HG03460 (cell line): Measurements from ENCODE around the gene ANKLE1.
A peak's percentile ranks its signal among the peaks of the same experiment; 100 is the strongest.

Experiments
- ATAC-seq: cut with Tn5 transposase; IDR thresholded peaks from one replicate; pipeline ENCODE4 v1.9.1; 2021; ENCODE audit not compliant: unreplicated experiment

Gene ANKLE1

DNA sequence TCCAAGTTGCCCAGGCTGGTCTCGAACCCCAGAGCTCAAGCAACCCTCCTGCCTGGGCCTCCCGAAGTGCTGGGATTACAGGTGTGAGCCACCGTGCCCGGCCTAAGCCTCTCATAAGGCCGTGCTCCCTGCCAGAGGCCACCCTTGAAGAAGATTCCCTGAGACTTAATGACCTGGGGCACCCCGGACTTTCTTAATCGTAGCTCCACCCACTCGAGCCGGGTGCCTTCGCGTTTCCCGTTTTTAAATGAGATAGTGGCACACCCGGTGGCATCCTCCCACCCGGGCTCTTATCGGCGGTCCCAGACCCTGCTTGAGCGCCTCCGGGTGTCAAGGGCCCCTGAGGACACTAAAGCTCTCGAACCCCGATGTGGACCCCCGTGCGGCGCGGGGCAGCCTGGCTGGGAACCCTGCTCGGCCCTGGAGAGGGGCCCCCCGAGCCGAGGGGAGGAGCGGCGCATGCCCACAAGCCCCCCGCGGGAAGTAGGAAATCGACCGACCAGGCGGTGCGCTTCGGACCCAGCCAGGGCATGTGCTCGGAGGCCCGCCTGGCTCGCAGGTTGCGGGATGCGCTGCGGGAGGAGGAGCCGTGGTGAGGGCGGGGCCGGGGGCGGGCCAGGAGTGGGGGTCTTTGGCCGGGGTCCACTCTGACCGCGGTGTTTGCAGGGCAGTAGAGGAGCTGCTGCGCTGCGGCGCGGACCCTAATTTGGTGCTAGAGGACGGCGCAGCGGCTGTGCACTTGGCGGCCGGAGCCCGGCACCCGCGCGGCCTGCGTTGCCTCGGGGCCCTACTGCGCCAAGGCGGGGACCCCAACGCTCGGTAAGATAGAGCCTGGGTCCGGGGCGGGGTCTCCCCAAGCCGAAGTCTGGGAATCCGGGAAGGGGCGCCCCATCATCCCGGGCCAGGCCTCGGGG is at the start of gene ANKLE1:
Gene ANKLE1 (plus strand): TSS at position 511 of the 914 bp plus-strand sequence. CDS start 20 bp downstream, at position 531.
- no peak for ATAC-seq

DNA sequence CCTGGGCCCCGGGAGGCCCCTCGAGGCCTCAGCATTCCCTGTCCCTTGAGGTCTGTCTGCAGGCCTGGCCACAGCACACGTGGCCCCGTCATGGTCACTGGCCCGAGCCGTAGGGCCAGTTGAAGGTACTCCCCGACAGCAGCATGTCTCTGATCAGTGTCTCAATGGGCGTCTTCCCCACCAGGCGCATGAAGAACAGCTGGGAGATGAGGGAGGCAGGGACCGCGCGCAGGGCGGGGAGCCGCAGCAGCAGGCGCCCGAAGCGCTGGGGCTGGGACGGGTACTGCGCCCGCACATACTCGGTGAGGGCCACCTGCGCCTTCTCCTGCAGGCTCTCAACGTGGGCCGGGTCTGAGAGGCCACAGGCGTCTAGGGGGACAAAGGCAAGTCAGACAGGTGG is 49.4 kb upstream of the ANKLE1 start:
- ATAC-seq, result no peak

- ATAC-seq, result peak; percentile 58
These were observed 46.8 kb upstream of the ANKLE1 start for GRCh38 chr19:17234911-17235299.

DNA sequence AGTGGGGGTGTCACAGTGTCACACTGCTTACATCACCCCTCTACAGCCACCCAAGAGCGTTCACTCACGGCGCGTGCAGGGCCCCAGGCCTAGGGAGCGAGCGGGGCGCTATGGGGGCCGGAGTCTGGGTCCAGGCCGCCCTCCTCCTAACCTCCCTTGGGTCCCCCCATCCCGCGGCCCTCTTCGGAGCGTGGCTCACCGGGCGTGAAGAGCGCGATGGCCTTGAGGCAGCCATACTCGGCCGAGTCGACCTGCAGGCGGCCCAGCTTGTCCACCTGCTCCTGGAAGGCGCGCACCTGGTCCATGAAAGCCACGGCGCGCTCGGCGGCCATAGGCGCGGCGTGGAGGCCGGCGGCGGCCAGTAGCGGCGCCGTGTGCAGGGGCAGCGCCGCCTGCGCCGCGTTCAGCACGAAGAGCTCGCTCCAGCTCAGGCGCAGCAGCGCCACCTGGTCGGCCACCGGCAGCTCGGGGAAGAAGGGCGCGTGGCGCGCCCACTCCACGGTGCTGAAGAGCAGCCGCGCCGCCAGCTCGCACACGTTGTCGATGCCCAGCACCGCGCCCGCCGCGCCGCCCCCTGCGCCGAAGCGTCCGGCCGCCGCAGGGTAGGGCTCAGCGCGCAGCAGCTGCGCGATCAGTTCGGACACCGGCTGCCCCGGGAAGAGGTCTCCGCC is 46.3 kb upstream of the ANKLE1 start:
- peak; percentile 63 for ATAC-seq

- no peak for ATAC-seq
These were observed 45.5 kb upstream of the ANKLE1 start for GRCh38 chr19:17235971-17236777.

DNA sequence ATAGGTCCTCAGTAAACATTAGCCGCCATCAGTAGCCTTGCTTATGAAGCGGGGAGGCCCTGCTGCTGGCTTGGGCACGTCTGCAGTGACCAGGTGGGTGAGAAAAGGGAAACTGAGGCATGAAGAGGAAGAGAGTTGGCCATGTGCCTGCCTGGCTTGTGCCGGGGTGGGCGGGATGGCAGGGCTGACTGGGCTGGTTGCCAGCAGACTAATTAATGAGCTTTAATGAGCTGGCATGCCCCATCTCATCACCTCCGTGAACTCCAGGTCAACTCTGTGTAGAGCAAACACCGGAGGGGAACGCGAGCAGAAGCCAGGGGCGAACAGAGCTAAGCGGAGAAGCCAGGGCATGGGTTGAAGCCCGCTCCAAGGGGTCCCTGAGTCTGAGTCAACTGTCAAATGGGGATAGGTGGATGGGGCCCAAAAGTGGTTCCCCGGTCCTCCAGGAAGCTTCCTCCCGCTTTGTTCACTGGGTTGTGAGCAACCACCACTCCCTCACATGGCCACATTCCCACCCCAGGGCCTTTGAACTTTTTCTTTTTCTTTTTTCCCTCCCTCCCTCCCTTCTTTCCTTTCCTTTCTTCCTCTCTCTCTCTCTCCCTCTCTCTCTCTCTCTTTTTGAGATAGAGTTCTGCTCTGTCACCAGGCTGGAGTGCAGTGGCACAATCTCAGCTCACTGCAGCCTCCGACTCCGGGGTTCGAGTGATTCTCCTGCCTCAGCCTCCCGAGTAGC is 44.7 kb upstream of the ANKLE1 start:
- no peak for ATAC-seq

GRCh38 chr19:17237747-17238706 is 43.7 kb upstream of the ANKLE1 start:
- no peak for ATAC-seq

DNA sequence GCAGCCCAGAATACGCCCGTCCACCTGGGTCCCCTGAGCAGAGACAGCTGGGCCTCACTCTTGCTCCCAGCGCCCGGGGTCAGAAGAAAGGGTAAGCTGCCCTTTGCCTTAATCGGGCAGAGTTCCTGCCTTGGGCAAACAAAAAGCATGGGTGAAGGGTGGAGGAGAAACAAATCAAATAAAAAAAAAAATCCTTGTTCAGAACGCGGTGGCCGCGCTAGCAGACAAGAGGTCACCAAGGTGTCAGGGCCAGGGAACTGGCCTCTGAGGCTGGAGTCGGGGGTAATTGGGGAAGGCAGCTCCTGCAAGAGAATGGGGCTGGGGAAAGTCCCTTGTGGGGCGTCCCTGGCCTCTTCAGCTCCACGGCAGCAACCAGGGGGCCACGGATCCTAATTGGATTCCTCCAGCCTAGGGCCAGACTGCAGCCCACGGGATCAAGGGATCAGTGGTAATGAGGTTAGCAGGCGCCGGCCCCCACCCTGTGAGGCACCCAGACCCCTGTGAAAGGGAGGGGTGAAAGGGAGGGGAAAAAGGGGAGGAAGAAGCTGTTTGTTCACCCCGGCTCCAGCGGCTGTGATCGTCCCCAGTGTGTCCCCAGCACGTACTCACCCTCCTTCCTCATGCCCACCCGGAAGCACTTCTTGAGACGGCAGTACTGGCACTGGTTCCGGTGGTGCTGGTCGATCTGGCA is 41.5 kb upstream of the ANKLE1 start:
- no peak for ATAC-seq

DNA sequence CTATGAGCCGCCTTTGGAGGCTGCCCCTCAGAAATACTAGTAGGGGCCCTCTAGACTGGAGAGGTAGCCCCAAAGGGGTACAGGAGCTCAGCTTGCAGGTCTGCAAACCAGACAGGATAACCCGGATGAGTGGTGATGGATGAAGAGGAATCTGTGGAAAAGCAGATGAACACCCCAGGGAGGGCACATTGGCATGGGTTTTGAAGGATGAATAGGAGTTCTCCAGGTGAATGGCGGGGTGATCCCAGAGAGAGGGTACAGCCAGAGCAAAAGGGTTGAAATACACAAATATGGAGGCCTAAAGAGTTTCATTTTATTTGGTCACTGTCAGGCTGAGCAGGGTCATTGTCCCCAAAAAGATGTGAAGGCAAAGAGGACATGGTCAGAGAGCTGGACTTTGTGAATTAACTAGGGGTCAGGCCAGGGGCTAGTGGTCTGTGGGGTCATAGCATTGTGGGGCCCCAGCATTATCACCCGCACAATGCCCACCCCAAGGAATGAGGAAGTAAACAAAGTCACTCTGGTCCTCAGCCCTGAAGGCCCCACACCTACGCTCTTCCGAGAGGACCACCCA is 40.8 kb upstream of the ANKLE1 start:
- ATAC-seq, result no peak

GRCh38 chr19:17242431-17243208 is 39.1 kb upstream of the ANKLE1 start:
- ATAC-seq, result no peak

DNA sequence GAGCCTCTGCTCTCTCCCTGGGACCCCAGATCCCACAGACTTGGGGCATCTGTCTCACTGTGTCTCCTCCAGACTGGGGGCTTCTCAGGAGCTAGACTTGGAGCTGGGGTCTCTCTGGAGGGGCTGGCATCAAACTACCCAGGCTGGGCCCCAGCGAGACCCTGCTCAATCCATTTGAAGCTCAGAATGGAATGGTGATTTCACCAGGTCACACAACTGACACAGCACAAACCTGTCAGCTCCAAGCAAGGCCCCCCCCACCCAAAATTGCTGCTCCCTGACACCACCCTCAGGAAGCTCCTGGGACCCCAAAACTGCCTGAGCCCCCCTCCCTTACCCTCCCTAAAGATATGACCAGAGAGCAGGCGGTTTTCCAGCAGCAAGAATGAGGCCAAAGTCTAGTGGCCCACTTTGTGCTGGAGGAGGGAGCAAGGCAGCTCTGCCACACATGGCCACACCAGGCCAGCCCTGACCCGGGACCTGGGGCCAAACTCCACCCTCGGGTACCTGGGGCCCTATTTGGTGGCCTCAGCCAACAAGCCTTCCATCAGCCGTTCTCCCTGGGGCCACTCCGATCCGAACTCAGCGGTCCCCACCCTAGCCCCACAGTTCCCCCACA is 38.4 kb upstream of the ANKLE1 start:
- ATAC-seq, result no peak

- no peak for ATAC-seq
These were observed 37.7 kb upstream of the ANKLE1 start for GRCh38 chr19:17243830-17244617.

DNA sequence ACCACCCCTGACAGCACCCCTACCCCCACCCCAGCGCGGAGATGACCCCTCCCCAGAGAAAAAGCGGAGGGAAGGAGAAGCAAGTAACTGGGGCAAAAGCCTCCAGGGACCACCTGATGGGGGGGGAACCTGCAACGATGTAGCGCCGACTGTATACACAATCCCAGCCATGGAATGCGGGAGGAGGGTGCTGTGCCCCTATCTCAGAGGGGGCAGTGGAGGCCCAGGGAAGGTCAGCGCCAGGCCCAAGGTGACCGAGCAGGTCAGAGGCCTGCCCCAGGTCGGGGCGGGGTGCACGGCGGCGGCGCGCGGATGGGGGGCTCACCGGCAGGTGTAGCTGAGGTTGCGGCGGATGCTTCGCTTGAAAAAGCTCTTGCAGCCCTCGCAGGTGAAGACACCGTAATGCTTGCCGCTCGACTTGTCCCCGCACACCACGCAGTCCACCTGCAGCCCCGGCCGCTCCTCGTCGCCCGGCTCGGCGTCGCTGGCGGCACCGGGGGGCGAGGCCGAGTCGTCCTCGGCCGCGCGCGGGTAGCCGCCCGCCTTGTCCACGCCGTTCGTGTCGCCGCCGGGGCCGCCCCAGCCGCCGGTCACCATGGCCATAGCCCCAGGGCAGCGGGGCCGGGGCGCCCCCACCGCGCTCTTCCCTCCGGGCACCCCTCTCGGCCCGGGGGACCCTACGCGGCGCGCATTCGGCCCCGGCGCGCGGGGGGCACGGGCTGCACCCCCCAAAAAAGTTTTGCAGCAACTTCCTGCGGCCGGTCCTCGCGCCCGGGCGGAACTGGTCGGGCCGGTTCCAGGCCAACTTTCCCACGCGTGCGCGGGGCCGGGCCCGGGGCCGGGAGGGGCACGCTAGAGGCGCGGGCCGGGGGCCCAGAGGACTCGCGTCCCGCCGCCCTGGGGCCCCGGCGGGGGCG is 36.8 kb upstream of the ANKLE1 start:
- no peak for ATAC-seq

DNA sequence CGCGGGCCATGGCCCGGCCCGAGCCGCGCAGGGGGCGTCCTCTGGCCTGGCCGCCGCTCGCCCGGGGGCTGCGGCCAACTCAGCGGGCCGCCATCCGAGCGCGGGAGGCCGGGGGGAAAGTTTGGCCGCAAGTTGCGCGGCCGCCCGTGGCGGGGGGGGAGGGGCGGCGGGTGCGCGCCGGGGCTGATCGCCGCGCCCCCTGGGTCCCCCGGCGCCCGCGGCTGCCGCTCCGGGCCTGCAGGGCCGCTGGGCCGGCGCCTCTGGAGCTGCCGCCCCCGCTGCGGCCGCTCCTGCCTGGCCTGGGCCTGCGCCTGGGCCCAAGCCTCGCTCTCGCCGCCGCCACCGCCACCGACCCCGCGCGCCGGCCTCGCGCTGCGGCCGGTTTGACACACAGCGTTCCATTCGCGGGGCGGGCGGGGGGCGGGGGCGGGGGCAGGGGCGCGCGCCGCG is 36.1 kb upstream of the ANKLE1 start, which contains the start of gene NR2F6:
Gene NR2F6 (minus strand): TSS at position 385 of the 450 bp plus-strand sequence. CDS start 699 bp downstream, outside the sequence.
- ATAC-seq, result peak; percentile 16

DNA sequence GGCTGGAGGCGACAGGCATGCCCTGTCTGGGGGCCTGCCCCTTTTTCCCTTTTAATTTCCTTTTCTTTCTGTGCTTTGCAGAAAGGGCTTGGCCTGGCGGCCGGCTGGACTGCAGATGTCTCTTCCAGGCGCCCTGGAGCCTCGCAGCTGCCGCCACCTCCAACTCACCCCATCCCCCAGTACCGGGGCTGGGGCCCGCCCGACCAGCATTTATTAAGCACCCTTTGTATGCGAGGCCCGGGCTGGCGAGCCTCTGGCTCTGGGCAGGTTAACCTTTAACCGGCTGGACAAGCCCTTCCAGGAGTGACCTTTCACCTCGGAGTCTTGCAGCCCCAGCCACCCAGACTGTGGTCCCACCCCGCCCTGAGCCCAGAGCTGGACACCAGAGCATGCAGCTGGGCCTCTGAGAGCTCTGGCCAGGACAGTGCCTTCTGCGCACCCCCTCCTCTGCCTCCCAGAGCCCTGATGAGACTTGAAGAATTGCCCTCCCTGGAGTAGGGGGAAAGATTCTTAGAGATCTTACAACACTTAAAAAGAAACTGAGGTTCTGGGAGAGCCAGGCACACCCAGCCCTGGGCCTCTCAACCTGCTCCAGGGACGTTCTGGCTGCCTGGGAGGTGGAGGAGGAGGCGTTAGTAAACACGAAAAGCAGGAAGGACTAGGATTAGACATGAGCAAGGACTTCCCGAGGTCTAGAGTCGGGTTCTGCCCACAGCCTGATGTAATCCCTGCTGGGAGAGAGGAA is 34.8 kb upstream of the ANKLE1 start:
- ATAC-seq, result no peak
